ENCODE data around the gene HAGH. TPM values are rescaled to one million over a fixed set of nuclear protein-coding genes. Genes with fewer than 3 reads are reported as not detected.

Gene HAGH
- 16.1 and 36.5 TPM in 2 replicates for total RNA-seq

DNA sequence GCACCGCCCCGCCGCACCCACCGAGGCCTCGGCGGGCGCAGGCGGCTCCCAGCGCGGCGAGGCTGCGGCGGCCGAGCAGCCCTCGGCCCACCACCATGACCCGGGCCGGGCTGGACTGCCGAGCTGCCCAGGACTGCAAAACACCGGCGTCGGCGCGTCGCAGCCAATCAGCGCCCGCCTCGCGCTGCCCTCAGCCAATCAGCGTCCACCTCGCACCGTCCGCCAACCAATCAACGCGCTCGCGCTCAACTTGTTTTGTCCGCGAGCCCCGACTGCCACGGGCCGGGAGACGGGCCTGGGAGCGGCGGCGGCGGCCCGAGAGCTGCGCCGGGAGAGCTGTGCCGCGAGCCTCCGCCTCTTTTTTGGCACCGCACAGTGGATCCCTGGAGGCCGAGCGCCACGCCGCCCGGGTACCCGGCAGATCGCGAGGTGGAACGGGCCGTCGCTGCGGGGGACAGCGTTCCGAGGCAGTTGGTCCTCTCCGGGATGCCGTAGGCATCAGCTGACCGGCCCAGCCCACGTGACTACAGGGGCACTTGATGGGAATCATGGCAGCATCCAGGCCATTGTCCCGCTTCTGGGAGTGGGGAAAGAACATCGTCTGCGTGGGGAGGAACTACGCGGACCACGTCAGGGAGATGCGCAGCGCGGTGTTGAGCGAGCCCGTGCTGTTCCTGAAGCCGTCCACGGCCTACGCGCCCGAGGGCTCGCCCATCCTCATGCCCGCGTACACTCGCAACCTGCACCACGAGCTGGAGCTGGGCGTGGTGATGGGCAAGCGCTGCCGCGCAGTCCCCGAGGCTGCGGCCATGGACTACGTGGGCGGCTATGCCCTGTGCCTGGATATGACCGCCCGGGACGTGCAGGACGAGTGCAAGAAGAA is at the start of gene HAGH, which contains the start of gene FAHD1:
Gene HAGH (minus strand): TSS at position 135 of the 883 bp plus-strand sequence. CDS start 38 bp downstream, at position 97.
Gene FAHD1 (plus strand): TSS at position 516 of the 883 bp plus-strand sequence. CDS start 33 bp downstream, at position 549.

DNA sequence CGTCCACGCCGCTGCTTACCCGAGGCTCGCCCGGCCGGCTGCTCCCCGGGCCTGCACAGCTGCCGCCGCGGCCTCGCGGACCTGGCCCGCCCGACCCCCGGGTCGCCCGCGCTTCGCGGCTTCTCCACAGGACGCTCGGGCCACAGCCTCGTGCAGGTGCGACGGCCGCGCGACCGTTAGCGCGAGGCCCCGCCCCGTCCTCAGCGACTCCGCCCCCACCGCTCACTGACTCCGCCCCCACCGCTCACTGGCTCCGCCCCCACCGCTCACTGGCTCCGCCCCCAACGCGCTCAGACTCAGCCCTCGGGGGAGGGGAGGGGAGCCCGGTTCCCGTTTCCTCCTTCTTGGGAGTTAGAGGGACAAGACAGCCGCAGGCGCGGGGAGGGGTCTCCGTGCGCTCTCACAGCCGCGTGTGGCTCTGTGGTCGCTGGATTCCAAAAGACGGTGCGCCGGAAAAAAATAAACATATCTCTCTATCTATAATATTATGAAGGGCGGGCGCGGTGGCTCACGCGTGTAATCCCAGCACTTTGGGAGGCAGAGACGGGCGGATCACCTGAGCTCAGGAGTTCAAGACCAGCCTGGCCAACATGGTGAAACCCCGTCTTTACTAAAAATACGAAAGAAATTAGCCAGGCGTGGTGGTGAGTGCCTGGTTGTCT is 45.5 kb upstream of the HAGH start, which contains the start of gene MEIOB:
Gene MEIOB (minus strand): TSS at position 191 of the 662 bp plus-strand sequence. CDS start 3,989 bp downstream, outside the sequence.

DNA sequence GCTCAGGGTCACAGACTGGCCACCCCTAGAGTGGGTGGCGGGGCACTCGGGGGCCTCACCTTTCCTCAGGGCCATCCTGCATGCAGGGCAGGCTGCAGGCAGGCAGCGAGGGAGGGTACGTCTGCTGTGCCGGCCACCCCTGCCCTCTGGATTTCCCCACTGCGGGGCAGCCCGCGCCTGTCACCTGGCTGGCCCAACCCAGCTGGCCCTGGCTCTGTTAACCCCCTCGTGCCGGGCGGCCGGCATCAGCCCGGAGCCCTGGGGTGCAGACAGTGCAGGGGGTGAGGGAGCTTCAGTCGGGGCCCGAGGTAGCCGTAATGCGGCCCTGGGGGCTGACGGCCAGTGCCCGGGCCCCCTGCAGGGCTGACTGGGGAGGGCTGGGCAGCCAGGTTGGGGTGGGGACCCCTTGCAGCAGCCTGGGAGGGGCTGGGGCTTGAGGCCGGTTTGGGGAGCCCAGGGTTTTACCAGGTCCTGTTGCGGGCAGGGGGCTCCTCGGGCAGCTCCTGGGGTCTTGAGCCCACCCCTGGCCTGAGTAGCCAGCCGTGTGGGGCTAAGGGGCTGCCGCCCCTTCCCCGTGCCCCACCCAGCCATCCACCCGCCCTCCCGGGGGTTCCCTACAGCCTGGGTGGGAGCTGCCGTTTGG is 32.9 kb downstream of the HAGH start, which contains the start of gene IGFALS:
Gene IGFALS (minus strand): TSS at position 128 of the 643 bp plus-strand sequence. CDS start 53 bp downstream, at position 75.

DNA sequence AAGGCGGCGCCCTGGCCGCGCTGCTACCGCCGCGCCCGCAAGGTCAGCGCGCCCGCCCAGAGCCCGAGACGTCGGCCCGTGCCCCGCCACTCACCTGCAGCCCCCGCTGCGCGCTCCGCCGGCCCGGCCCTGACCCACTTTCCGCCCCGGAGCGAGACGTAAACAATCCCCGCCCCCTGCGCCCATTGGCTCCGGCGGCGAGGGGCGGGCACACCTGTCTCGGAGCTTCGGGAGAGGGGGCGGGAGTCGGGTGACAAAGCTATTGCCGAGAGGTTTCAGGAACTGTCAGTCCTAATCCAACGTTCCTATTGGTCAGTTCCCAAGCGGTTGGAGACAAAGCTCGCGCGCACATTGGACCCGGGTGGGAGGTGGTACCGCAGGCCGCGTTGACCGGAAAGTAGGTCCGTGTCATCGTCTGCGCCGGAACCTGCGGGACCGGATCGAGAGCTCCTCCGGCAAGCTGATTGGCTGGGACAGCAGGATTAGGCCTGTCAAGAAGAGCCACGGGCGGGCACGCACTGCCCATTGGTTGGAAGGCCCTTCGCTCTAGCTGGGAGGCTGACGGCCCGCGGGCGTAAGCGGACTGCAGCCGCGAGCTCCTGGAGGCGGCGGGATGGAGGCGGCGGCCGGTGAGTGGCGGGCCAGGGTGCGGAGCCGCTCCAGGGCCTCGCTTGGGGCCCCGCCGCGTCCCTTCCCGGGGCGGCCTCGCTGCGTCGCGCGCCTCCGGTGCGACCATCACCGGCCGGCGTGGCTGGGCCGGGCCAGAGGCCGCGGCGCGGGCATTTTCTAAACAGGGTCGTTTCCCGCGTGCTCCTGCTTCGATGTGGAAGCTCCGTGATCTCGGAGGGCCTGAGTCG is 44.0 kb downstream of the HAGH start, which contains the start of the genes NUBP2 and SPSB3:
Gene NUBP2 (plus strand): TSS at position 553 of the 857 bp plus-strand sequence. CDS start 61 bp downstream, at position 614.
Gene SPSB3 (minus strand): TSS at position 164 of the 857 bp plus-strand sequence. CDS start 1,088 bp downstream, outside the sequence.

DNA sequence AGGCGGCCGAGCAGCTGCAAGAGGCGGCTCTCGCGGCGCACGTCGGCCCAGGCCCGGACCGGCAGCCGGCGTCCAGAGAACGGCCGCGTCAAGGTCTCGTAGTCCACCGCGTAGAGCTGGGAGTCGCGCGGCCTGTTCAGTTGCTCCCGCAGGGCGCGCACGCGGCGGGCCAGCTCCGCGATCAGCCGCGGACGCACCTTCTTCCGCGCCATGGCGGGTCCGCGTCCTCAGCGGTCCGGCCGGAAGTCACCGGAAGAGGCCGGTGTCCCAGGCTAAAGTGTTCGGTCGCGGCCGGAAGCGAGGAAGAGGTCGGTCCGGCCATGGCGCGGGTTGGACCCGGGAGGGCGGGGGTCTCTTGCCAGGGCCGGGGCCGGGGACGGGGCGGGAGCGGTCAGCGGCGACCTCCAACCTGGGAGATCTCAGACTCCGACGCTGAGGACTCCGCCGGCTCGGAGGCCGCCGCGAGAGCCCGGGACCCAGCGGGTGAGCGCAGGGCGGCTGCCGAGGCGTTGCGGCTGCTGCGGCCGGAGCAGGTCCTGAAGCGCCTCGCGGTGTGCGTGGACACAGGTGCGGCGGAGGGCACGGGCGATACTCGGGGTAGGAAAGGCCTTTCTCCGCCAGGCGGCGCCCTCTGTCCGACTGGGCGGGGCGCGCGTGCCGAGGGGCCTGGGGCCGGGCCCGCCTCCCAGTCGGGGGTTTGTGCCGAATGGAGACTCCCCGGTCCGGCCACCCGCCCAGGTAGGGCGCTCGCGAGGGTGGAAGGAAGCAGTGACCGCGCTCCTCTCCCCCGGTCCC is 53.5 kb downstream of the HAGH start, which contains the start of gene MRPS34:
Gene MRPS34 (minus strand): TSS at position 227 of the 795 bp plus-strand sequence. CDS start 15 bp downstream, at position 212.

DNA sequence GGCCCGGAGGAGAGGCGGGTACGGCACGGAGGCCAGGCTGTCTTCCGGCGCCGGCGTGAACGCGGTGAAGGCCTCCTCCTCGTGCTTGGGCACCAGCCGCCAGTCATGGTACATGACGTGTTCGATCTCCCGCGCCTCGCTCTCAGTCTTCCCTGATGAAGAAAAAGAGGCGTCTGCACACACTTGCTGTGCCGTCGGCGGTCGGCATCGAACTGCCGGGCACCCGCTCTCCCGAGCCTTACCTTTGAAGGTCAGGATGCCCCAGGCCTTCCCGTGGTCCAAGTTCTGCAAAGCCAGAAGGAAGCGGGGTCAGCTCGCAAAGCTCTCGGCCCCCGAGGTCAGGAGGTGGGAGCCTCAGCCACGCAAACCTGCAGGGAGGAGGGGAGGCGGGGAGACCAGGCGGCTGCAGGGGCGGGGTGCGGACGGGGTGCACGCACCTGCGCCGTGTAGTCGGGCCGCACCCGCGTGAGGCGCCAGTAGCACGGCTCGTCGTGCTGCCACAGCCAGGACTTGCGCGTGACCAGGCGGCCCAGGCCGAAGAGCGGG is 54.2 kb downstream of the HAGH start, which contains the start of gene EME2:
Gene EME2 (plus strand): TSS at position 449 of the 546 bp plus-strand sequence. CDS start 418 bp downstream, outside the sequence.

DNA sequence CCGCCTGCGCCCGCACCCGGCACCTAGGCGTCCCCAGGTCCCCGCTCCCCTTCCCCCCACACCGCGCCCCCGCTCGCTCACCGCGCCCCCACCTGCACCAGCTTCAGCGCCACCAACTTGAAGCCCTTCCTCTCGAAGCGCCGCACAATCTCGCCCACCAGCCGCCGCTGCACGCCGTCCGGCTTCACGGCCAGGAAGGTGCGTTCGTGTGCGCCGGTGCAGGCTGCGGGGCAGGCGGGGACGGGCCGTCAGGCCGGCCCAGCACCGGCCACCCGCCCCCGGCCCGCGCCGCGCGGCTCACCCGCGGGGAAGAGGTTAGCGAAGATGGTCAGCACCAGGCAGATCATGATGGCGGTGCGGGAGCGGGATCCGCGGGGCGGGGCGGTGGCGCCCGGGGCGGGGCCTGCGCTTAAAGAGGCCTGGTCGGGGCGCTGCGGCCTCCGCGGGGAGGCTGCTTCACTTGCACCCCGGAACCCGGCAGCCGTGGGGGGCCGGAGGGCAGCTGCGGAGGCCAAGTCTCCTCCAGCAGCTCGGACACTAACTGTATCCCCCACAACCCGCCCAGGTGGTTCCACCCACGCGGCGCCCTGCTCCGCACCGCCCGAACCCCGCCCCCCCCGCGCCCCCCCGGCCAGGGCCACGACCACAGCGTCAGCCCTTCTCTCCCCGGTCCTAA is 55.3 kb downstream of the HAGH start, which contains the start of gene NME3:
Gene NME3 (minus strand): TSS at position 356 of the 676 bp plus-strand sequence. CDS start 9 bp downstream, at position 347.

Other genes starting within 250 kb of the HAGH start
- gene IFT140, start 214.8 kb downstream of the HAGH start, total RNA-seq, result 14.0 and 18.4 TPM in 2 replicates
- 7.0 and 7.2 TPM in 2 replicates for gene CRAMP1, start 214.5 kb downstream of the HAGH start, total RNA-seq
- 34.8 and 38.2 TPM in 2 replicates for gene JPT2, start 148.5 kb downstream of the HAGH start, total RNA-seq
- 21.0 and 35.7 TPM in 2 replicates for gene MAPK8IP3, start 120.6 kb downstream of the HAGH start, total RNA-seq
- gene NME3, start 55.3 kb downstream of the HAGH start, total RNA-seq, result 89.0 and 91.8 TPM in 2 replicates
- gene EME2, start 54.0 kb downstream of the HAGH start, total RNA-seq, result 3.9 and 11.9 TPM in 2 replicates
- 85.5 and 88.4 TPM in 2 replicates for gene MRPS34, start 53.7 kb downstream of the HAGH start, total RNA-seq
- gene SPSB3, start 44.3 kb downstream of the HAGH start, total RNA-seq, result 35.9 and 42.5 TPM in 2 replicates
- 87.6 and 105 TPM in 2 replicates for gene NUBP2, start 43.9 kb downstream of the HAGH start, total RNA-seq
- gene IGFALS, start 33.1 kb downstream of the HAGH start, total RNA-seq, result not detected in 2 replicates
- 32.1 and 32.4 TPM in 2 replicates for gene FAHD1, start 381 bp upstream of the HAGH start, total RNA-seq
- 0.34 TPM in 1 of 2 replicates, not detected in the other for gene MEIOB, start 45.3 kb upstream of the HAGH start, total RNA-seq
- 0.12 and 0.34 TPM in 2 replicates for gene HS3ST6, start 91.6 kb upstream of the HAGH start, total RNA-seq
- gene MSRB1, start 116.4 kb upstream of the HAGH start, total RNA-seq, result 8.9 and 9.4 TPM in 2 replicates
- gene RPL3L, start 127.9 kb upstream of the HAGH start, total RNA-seq, result not detected in 2 replicates
- gene NDUFB10, start 132.7 kb upstream of the HAGH start, total RNA-seq, result 234 and 254 TPM in 2 replicates
- 4,233 and 5,666 TPM in 2 replicates for gene RPS2, start 138.0 kb upstream of the HAGH start, total RNA-seq
- gene RNF151, start 140.0 kb upstream of the HAGH start, total RNA-seq, result not detected in 2 replicates
- gene TBL3, start 145.2 kb upstream of the HAGH start, total RNA-seq, result 27.9 and 35.8 TPM in 2 replicates
- 2.1 TPM in 1 of 2 replicates, not detected in the other for gene NOXO1, start 154.6 kb upstream of the HAGH start, total RNA-seq
- gene GFER, start 157.4 kb upstream of the HAGH start, total RNA-seq, result 11.4 and 28.1 TPM in 2 replicates
- 1.3 and 1.4 TPM in 2 replicates for gene SYNGR3, start 163.1 kb upstream of the HAGH start, total RNA-seq
- 31.0 and 49.6 TPM in 2 replicates for gene ZNF598, start 183.0 kb upstream of the HAGH start, total RNA-seq
- gene NPW, start 193.0 kb upstream of the HAGH start, total RNA-seq, result 1.6 and 8.7 TPM in 2 replicates
- 19.3 and 52.7 TPM in 2 replicates for gene NHERF2, start 200.1 kb upstream of the HAGH start, total RNA-seq
- gene NTHL1, start 221.0 kb upstream of the HAGH start, total RNA-seq, result 19.2 and 23.6 TPM in 2 replicates
- gene TSC2, start 221.2 kb upstream of the HAGH start, total RNA-seq, result 33.6 and 45.9 TPM in 2 replicates

All from pericardium fibroblast (primary cell).